22Rv1 (cell line): ENCODE data around the gene TMEM117.
A peak's percentile ranks its signal among the peaks of the same experiment; 100 is the strongest.

Source experiments
- H3K27ac ChIP-seq: fragments of 450-650 bp; 2 replicates; pipeline ENCODE4 v1.5.1; 2017
- CTCF ChIP-seq: fragments of 450-650 bp; IDR thresholded peaks from 2 replicates; pipeline ENCODE4 v1.5.1; 2017; ENCODE audit warnings: mild to moderate bottlenecking
- ZFX ChIP-seq: fragments of 450-650 bp; IDR thresholded peaks from 2 replicates; pipeline ENCODE4 v1.6.1; 2017; ENCODE audit warnings: antibody characterized with exemption, borderline replicate concordance

The TMEM117 gene

GRCh38 chr12:43824207-43824775 lies 11.6 kb upstream of the TMEM117 start:
- TF ChIP-seq ZFX: no peak
- no peak for TF ChIP-seq CTCF
- H3K27ac ChIP-seq: no peak overlapping the region

- no peak overlapping the region for H3K27ac ChIP-seq
- TF ChIP-seq ZFX (no peak), CTCF (no peak)
Observed at GRCh38 chr12:43826681-43827080, 9.2 kb upstream of the TMEM117 start.

GRCh38 chr12:43827093-43827492 lies 8.8 kb upstream of the TMEM117 start:
- H3K27ac ChIP-seq: no peak overlapping the region
- TF ChIP-seq CTCF: no peak
- no peak for TF ChIP-seq ZFX

- H3K27ac ChIP-seq: no peak overlapping the region
- TF ChIP-seq ZFX: no peak
- no peak for TF ChIP-seq CTCF
Observed at GRCh38 chr12:43832463-43833168, 3.3 kb upstream of the TMEM117 start.

- H3K27ac ChIP-seq: peak overlapping the region; percentile 66
- TF ChIP-seq ZFX: no peak
- no peak for TF ChIP-seq CTCF
Observed at GRCh38 chr12:43835264-43835655, 621 bp upstream of the TMEM117 start.

GRCh38 chr12:43836475-43836989 lies 651 bp downstream of the TMEM117 start:
- H3K27ac ChIP-seq: peak overlapping the region; percentile 66
- TF ChIP-seq ZFX: no peak

GRCh38 chr12:43840338-43840737 lies 4.5 kb downstream of the TMEM117 start:
- no peak overlapping the region for H3K27ac ChIP-seq
- TF ChIP-seq CTCF (no peak), ZFX (no peak)

- no peak overlapping the region for H3K27ac ChIP-seq
- TF ChIP-seq ZFX (no peak), CTCF (no peak)
Observed at GRCh38 chr12:43841253-43841652, 5.4 kb downstream of the TMEM117 start.
